Liver (tissue), 3 donors: ENCODE results near the gene SIL1.

Experiments
- EGR1 ChIP-seq, 2 donors: IDR thresholded peaks; 2 replicates each; pipeline ENCODE4 v1.6.1; 2016 to 2018; ENCODE audit warnings: antibody characterized with exemption in 2 of 2, low read depth in 2 of 2
- FOXA1 ChIP-seq: IDR thresholded peaks from 2 replicates; pipeline ENCODE4 v1.6.1; 2016; ENCODE audit warnings: antibody characterized with exemption
- FOXA2 ChIP-seq: IDR thresholded peaks from 2 replicates; pipeline ENCODE4 v1.6.1; 2016; ENCODE audit warnings: antibody characterized with exemption
- HNF4G ChIP-seq: IDR thresholded peaks from 2 replicates; pipeline ENCODE4 v1.6.1; 2016; ENCODE audit warnings: antibody characterized with exemption
- RAD21 ChIP-seq, 2 donors: IDR thresholded peaks; 2 replicates each; pipeline ENCODE4 v1.6.1; 2016; ENCODE audit warnings: antibody characterized with exemption in 2 of 2, mild to moderate bottlenecking in 2 of 2
- SP1 ChIP-seq: IDR thresholded peaks from 2 replicates; pipeline ENCODE4 v1.6.1; 2018; ENCODE audit warnings: antibody characterized with exemption, mild to moderate bottlenecking
- TF ChIP-seq, protein P1 (sequence below): fragments of 150-350 bp; IDR thresholded peaks from 2 replicates; pipeline ENCODE4 v1.5.1; 2017; ENCODE audit warnings: improper control_type of control experiment, low read depth, low read length; ENCODE audit not compliant: missing input control
- TF ChIP-seq, protein P2 (sequence below): IDR thresholded peaks from 2 replicates; pipeline ENCODE4 v1.6.1; 2016; ENCODE audit warnings: antibody characterized with exemption
- TF ChIP-seq, protein P3 (sequence below): IDR thresholded peaks from 2 replicates; pipeline ENCODE4 v1.6.1; 2016; ENCODE audit warnings: antibody characterized with exemption, mild to moderate bottlenecking
- TF ChIP-seq, protein P4 (sequence below): IDR thresholded peaks from 2 replicates; pipeline ENCODE4 v1.6.1; 2016; ENCODE audit warnings: antibody characterized with exemption
- donor health status: healthy.
- donor health status: healthy.

DNA sequence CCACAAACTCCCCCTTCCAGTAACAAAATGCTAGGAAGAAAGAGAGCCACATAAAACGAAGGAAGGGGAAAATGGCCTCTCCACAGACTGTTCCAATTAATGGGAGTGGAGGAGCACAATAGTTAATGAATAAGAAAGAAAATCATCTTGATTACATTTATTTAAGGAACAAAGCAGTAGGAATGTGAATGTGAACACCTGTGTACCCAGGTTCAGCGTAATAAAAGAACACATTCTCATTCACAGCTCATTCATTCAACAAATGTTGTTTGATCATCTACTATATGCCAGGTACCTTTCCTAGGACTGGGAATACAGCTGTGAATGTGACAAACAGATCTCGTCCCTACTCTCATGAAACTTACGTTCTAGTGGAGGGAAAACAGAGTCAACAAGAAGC lies 35.7 kb downstream of the SIL1 start:
- TF ChIP-seq SP1, result no peak
- TF ChIP-seq, protein P1, sequence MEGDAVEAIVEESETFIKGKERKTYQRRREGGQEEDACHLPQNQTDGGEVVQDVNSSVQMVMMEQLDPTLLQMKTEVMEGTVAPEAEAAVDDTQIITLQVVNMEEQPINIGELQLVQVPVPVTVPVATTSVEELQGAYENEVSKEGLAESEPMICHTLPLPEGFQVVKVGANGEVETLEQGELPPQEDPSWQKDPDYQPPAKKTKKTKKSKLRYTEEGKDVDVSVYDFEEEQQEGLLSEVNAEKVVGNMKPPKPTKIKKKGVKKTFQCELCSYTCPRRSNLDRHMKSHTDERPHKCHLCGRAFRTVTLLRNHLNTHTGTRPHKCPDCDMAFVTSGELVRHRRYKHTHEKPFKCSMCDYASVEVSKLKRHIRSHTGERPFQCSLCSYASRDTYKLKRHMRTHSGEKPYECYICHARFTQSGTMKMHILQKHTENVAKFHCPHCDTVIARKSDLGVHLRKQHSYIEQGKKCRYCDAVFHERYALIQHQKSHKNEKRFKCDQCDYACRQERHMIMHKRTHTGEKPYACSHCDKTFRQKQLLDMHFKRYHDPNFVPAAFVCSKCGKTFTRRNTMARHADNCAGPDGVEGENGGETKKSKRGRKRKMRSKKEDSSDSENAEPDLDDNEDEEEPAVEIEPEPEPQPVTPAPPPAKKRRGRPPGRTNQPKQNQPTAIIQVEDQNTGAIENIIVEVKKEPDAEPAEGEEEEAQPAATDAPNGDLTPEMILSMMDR, result no peak
- no peak for TF ChIP-seq FOXA2
- TF ChIP-seq, protein P2, sequence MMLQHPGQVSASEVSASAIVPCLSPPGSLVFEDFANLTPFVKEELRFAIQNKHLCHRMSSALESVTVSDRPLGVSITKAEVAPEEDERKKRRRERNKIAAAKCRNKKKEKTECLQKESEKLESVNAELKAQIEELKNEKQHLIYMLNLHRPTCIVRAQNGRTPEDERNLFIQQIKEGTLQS, result no peak
- TF ChIP-seq, protein P3, sequence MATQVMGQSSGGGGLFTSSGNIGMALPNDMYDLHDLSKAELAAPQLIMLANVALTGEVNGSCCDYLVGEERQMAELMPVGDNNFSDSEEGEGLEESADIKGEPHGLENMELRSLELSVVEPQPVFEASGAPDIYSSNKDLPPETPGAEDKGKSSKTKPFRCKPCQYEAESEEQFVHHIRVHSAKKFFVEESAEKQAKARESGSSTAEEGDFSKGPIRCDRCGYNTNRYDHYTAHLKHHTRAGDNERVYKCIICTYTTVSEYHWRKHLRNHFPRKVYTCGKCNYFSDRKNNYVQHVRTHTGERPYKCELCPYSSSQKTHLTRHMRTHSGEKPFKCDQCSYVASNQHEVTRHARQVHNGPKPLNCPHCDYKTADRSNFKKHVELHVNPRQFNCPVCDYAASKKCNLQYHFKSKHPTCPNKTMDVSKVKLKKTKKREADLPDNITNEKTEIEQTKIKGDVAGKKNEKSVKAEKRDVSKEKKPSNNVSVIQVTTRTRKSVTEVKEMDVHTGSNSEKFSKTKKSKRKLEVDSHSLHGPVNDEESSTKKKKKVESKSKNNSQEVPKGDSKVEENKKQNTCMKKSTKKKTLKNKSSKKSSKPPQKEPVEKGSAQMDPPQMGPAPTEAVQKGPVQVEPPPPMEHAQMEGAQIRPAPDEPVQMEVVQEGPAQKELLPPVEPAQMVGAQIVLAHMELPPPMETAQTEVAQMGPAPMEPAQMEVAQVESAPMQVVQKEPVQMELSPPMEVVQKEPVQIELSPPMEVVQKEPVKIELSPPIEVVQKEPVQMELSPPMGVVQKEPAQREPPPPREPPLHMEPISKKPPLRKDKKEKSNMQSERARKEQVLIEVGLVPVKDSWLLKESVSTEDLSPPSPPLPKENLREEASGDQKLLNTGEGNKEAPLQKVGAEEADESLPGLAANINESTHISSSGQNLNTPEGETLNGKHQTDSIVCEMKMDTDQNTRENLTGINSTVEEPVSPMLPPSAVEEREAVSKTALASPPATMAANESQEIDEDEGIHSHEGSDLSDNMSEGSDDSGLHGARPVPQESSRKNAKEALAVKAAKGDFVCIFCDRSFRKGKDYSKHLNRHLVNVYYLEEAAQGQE, result no peak
- no peak for TF ChIP-seq HNF4G
- TF ChIP-seq, protein P4, sequence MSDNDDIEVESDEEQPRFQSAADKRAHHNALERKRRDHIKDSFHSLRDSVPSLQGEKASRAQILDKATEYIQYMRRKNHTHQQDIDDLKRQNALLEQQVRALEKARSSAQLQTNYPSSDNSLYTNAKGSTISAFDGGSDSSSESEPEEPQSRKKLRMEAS, result no peak
- no peak for TF ChIP-seq FOXA1
- TF ChIP-seq RAD21 (IDR thresholded peaks at IDR 0.05), result no peak
- no peak for TF ChIP-seq EGR1 (IDR thresholded peaks at IDR 0.05; ENCODE audit: low read depth in 2 of 2)
